ENCODE data around the gene HLA-DPB1. TPM values are rescaled to one million over a fixed set of nuclear protein-coding genes. Genes with fewer than 3 reads are reported as not detected.

The HLA-DPB1 gene
- total RNA-seq, 1 experiment from 2014 or later = not detected

- Histone ChIP-seq H3K79me2 (ENCODE audit: low read depth) (no peaks in the 10 kb centered on the region), H2AFZ (no peak overlapping the region), H3K4me1 (replicated peaks; ENCODE audit: insufficient read depth) (no peaks in the 10 kb centered on the region), H3K4me3 (no peak overlapping the region), H3K27me3 (ENCODE audit: insufficient read depth, low read depth) (peaks cover 79% of the 10 kb centered on the region), H4K20me1 (ENCODE audit: insufficient read depth) (no peaks in the 10 kb centered on the region), H3K27ac (no peak overlapping the region), H3K36me3 (ENCODE audit: low read depth) (no peaks in the 10 kb centered on the region), H3K9me3 (ENCODE audit: insufficient read depth, low read depth) (no peaks in the 10 kb centered on the region), H3K9me2 (ENCODE audit: insufficient read depth) (no peaks in the 10 kb centered on the region), H3K4me2 (no peak overlapping the region), H3F3A (ENCODE audit: insufficient read depth, low read depth) (no peaks in the 10 kb centered on the region)
- no peak for DNase-seq
- BruUV-seq (replicated peaks) = no TSS peak
- POLR2A ChIA-PET (ENCODE audit: unreplicated experiment) = no interaction called here
- TF ChIP-seq CTCF (conservative IDR thresholded peaks at IDR 0.05) (no peak), EZH2 (IDR thresholded peaks at IDR 0.05; ENCODE audit: low read depth) (no peak)
- intact Hi-C loops (cut with micrococcal nuclease; ENCODE audit: unreplicated experiment) = no loop called here
- CTCF ChIA-PET = no interaction called here
Observed at GRCh38 chr6:33078442-33078841, 2.7 kb downstream of the HLA-DPB1 start.

GRCh38 chr6:33078919-33079521 is 3.2 kb downstream of the HLA-DPB1 start:
- Histone ChIP-seq H3K79me2 (ENCODE audit: low read depth) (no peaks in the 10 kb centered on the region), H3K4me1 (replicated peaks; ENCODE audit: insufficient read depth) (no peaks in the 10 kb centered on the region), H3K9me2 (ENCODE audit: insufficient read depth) (no peaks in the 10 kb centered on the region), H3K4me3 (no peak overlapping the region), H3K4me2 (no peak overlapping the region), H4K20me1 (ENCODE audit: insufficient read depth) (no peaks in the 10 kb centered on the region), H3K36me3 (ENCODE audit: low read depth) (no peaks in the 10 kb centered on the region), H3F3A (ENCODE audit: insufficient read depth, low read depth) (no peaks in the 10 kb centered on the region), H2AFZ (no peak overlapping the region), H3K9me3 (ENCODE audit: insufficient read depth, low read depth) (no peaks in the 10 kb centered on the region), H3K27me3 (ENCODE audit: insufficient read depth, low read depth) (peaks cover 79% of the 10 kb centered on the region), H3K27ac (no peak overlapping the region)
- no peak for DNase-seq
- CTCF ChIA-PET = no interaction called here
- intact Hi-C loops (cut with micrococcal nuclease; ENCODE audit: unreplicated experiment) = no loop called here
- POLR2A ChIA-PET (ENCODE audit: unreplicated experiment) = no interaction called here
- no peak for TF ChIP-seq CTCF (conservative IDR thresholded peaks at IDR 0.05)
- no peak for TF ChIP-seq EZH2 (IDR thresholded peaks at IDR 0.05; ENCODE audit: low read depth)
- BruUV-seq (replicated peaks) = no TSS peak

GRCh38 chr6:33079580-33079979 is 3.8 kb downstream of the HLA-DPB1 start:
- Histone ChIP-seq H3K79me2 (ENCODE audit: low read depth) (no peaks in the 10 kb centered on the region), H3K4me1 (replicated peaks; ENCODE audit: insufficient read depth) (no peaks in the 10 kb centered on the region), H4K20me1 (ENCODE audit: insufficient read depth) (no peaks in the 10 kb centered on the region), H3K4me3 (no peak overlapping the region), H3K9me3 (ENCODE audit: insufficient read depth, low read depth) (no peaks in the 10 kb centered on the region), H3K4me2 (no peak overlapping the region), H3K9me2 (ENCODE audit: insufficient read depth) (no peaks in the 10 kb centered on the region), H2AFZ (no peak overlapping the region), H3F3A (ENCODE audit: insufficient read depth, low read depth) (no peaks in the 10 kb centered on the region), H3K36me3 (ENCODE audit: low read depth) (no peaks in the 10 kb centered on the region), H3K27me3 (ENCODE audit: insufficient read depth, low read depth) (peaks cover 82% of the 10 kb centered on the region), H3K27ac (no peak overlapping the region)
- ChIA-PET CTCF (no interaction called here), POLR2A (ENCODE audit: unreplicated experiment) (no interaction called here)
- intact Hi-C loops (cut with micrococcal nuclease; ENCODE audit: unreplicated experiment) = no loop called here
- TF ChIP-seq EZH2 (IDR thresholded peaks at IDR 0.05; ENCODE audit: low read depth) (no peak), CTCF (conservative IDR thresholded peaks at IDR 0.05) (no peak)
- DNase-seq = no peak
- no TSS peak for BruUV-seq (replicated peaks)

All from PC-9 (cell line).